GM19023 (cell line): ENCODE results near the gene COX7A2L.
"Not testable (repeated sequence)": the region's sequence is repeated elsewhere in the genome, so short reads cannot be mapped to it uniquely, and the experiment has no call there.

Source experiments
- ATAC-seq: cut with Tn5 transposase; IDR thresholded peaks from one replicate; pipeline ENCODE4 v1.9.1; 2021; ENCODE audit warnings: mild to moderate bottlenecking, moderate library complexity; ENCODE audit not compliant: unreplicated experiment

The COX7A2L gene

GRCh38 chr2:42368817-42369531 is 8.0 kb upstream of the COX7A2L start:
- no peak for ATAC-seq

- ATAC-seq, result no peak
Observed at GRCh38 chr2:42367835-42368234, 6.8 kb upstream of the COX7A2L start.

- no peak for ATAC-seq
Observed at GRCh38 chr2:42366411-42366810, 5.4 kb upstream of the COX7A2L start.

- ATAC-seq, result no peak
Observed at GRCh38 chr2:42364658-42365057, 3.6 kb upstream of the COX7A2L start.

GRCh38 chr2:42363413-42363812 is 2.4 kb upstream of the COX7A2L start:
- ATAC-seq, result no peak

- no peak for ATAC-seq
Observed at GRCh38 chr2:42361728-42362283, 789 bp upstream of the COX7A2L start.

- ATAC-seq, result no peak
Observed at GRCh38 chr2:42360493-42360889, 526 bp downstream of the COX7A2L start.

GRCh38 chr2:42359965-42360483 is 993 bp downstream of the COX7A2L start:
- ATAC-seq, result no peak

- no peak for ATAC-seq
Observed at GRCh38 chr2:42359304-42359964, 1.6 kb downstream of the COX7A2L start.

- no peak for ATAC-seq
Observed at GRCh38 chr2:42353792-42354429, 7.1 kb downstream of the COX7A2L start.

GRCh38 chr2:42351864-42352263 is 9.2 kb downstream of the COX7A2L start:
- no peak for ATAC-seq

- no peak for ATAC-seq
Observed at GRCh38 chr2:42350434-42351063, 10.5 kb downstream of the COX7A2L start.

GRCh38 chr2:42348113-42348805 is 12.8 kb downstream of the COX7A2L start:
- ATAC-seq, result no peak

GRCh38 chr2:42347518-42347917 is 13.5 kb downstream of the COX7A2L start:
- not testable (repeated sequence) for ATAC-seq

- ATAC-seq, result not testable (repeated sequence)
Observed at GRCh38 chr2:42346856-42347255, 14.2 kb downstream of the COX7A2L start.

GRCh38 chr2:42345986-42346385 is 15.0 kb downstream of the COX7A2L start:
- ATAC-seq, result no peak

GRCh38 chr2:42342795-42343241 is 18.2 kb downstream of the COX7A2L start:
- no peak for ATAC-seq

GRCh38 chr2:42342061-42342794 is 18.8 kb downstream of the COX7A2L start:
- peak; percentile 61 for ATAC-seq

GRCh38 chr2:42340938-42341636 is 19.9 kb downstream of the COX7A2L start:
- ATAC-seq, result no peak
